H1 (cell line): ENCODE measurements around the gene C15orf39. TPM values are rescaled to one million over a fixed set of nuclear protein-coding genes. Genes with fewer than 3 reads are reported as not detected.

ENCODE experiments used
- CTCF ChIA-PET: fragments of 300-600 bp; sonication (Branson Sonifier 250); formaldehyde crosslinking; loops from one replicate; lab custom pipeline; 2021; ENCODE audit not compliant: partially characterized antibody; lab: Charles Lee
- POLR2A ChIA-PET: fragments of 300-600 bp; sonication (Branson Sonifier 250); formaldehyde crosslinking; loops from one replicate; lab custom pipeline; 2021; ENCODE audit warnings: inconsistent platforms; ENCODE audit not compliant: partially characterized antibody; lab: Charles Lee
- DNase-seq, 2 experiments: peaks; one replicate each; pipeline versions ENCODE4 v3.0.0 to v3.0.0-alpha.2; 2010 to 2022; ENCODE audit warnings: low spot score in 2 of 2, low read depth in 1 of 2, mixed read lengths in 1 of 2
- FAIRE-seq: peaks from 2 replicates; lab custom pipeline; 2011; peaks lifted over from hg19 to GRCh38; lab: Jason Lieb, UNC
- H2AFZ ChIP-seq: 2 replicates; pipeline ENCODE4 v1.8.1; 2012; ENCODE audit warnings: low read length, inconsistent platforms
- H2AK5ac ChIP-seq: 2 replicates; pipeline ENCODE4 v1.6.1; 2013; ENCODE audit warnings: low read depth, low read length
- H2BK120ac ChIP-seq: replicated peaks from 2 replicates; pipeline ENCODE3; 2013; ENCODE audit warnings: low read depth, low read length, inconsistent platforms
- H2BK12ac ChIP-seq: 2 replicates; pipeline ENCODE4 v1.6.1; 2013; ENCODE audit warnings: low read depth, low read length
- H2BK15ac ChIP-seq: 2 replicates; pipeline ENCODE4 v1.6.1; 2013; ENCODE audit warnings: low read length
- H2BK20ac ChIP-seq: 2 replicates; pipeline ENCODE4 v1.6.1; 2013; ENCODE audit warnings: low read length
- H2BK5ac ChIP-seq: 2 replicates; pipeline ENCODE4 v1.6.1; 2013; ENCODE audit warnings: low read depth, low read length
- H3K14ac ChIP-seq: 2 replicates; pipeline ENCODE4 v1.6.1; 2013; ENCODE audit warnings: inconsistent platforms; ENCODE audit not compliant: insufficient read length
- H3K18ac ChIP-seq: 2 replicates; pipeline ENCODE4 v1.6.1; 2013; ENCODE audit warnings: low read length; ENCODE audit errors: extremely low read depth
- H3K23ac ChIP-seq: 2 replicates; pipeline ENCODE4 v1.6.1; 2013; ENCODE audit warnings: inconsistent platforms; ENCODE audit not compliant: insufficient read length
- H3K23me2 ChIP-seq: 2 replicates; pipeline ENCODE4 v1.6.1; 2013; ENCODE audit warnings: low read depth, low read length
- H3K27ac ChIP-seq: 2 replicates; pipeline ENCODE4 v1.6.1; 2011; ENCODE audit warnings: low read depth, low read length, inconsistent platforms
- H3K27me3 ChIP-seq, 4 experiments: replicated peaks in 1 of 4; 1 replicate in 1 of 4; 2 replicates in 3 of 4; pipeline versions ENCODE4 v1.6.1 to v1.8.1; 2011 to 2013; ENCODE audit warnings: low read length in 3 of 4, mild to moderate bottlenecking in 3 of 4, inconsistent platforms in 2 of 4, mixed read lengths in 2 of 4, moderate library complexity in 1 of 4; ENCODE audit not compliant: control insufficient read depth in 3 of 4, insufficient read depth in 3 of 4; ENCODE audit errors: extremely low read depth in 1 of 4
- H3K36me3 ChIP-seq, 4 experiments: 2 replicates each; pipeline versions ENCODE4 v1.6.1 to v1.8.1; 2011 to 2013; ENCODE audit warnings: mild to moderate bottlenecking in 4 of 4, low read length in 3 of 4, moderate library complexity in 2 of 4, control low read depth in 1 of 4, inconsistent platforms in 1 of 4; ENCODE audit not compliant: insufficient read depth in 4 of 4, control insufficient read depth in 2 of 4
- H3K4ac ChIP-seq: replicated peaks from 2 replicates; pipeline ENCODE3; 2013; ENCODE audit warnings: low read length, low read depth, mixed read lengths, inconsistent platforms; ENCODE audit not compliant: insufficient read length
- H3K4me1 ChIP-seq, 4 experiments: replicated peaks in 1 of 4; 1 replicate in 1 of 4; 2 replicates in 3 of 4; pipeline versions ENCODE4 v1.6.1 to v1.8.1; 2011 to 2013; ENCODE audit warnings: low read length in 3 of 4, inconsistent platforms in 2 of 4, mixed read lengths in 1 of 4; ENCODE audit not compliant: insufficient read depth in 4 of 4, control insufficient read depth in 3 of 4
- H3K4me2 ChIP-seq, 2 experiments: 2 replicates each; pipeline versions ENCODE4 v1.6.1 to v1.8.1; 2011 to 2013; ENCODE audit warnings: low read depth in 2 of 2, low read length in 2 of 2, control low read depth in 1 of 2, inconsistent platforms in 1 of 2, mild to moderate bottlenecking in 1 of 2; ENCODE audit not compliant: insufficient read depth in 1 of 2
- H3K4me3 ChIP-seq, 4 experiments: fragments of 200-600, 300-600 bp in 1 of 4; sonication (generic), shearing (Covaris generic), sonication (Bioruptor Twin) in 1 of 4; 2 replicates each; pipeline versions ENCODE4 v1.5.1 to v1.8.1; 2011 to 2016; ENCODE audit warnings: low read length in 4 of 4, low read depth in 3 of 4, control low read depth in 2 of 4, inconsistent platforms in 2 of 4, mild to moderate bottlenecking in 2 of 4, mixed read lengths in 1 of 4, moderate library complexity in 1 of 4; ENCODE audit not compliant: insufficient read depth in 2 of 4; ENCODE audit errors: extremely low read depth in 1 of 4
- H3K56ac ChIP-seq: replicated peaks from 2 replicates; pipeline ENCODE3; 2013; ENCODE audit warnings: low read depth, mild to moderate bottlenecking, mixed read lengths, low read length, inconsistent platforms; ENCODE audit not compliant: insufficient read length
- H3K79me1 ChIP-seq: 2 replicates; pipeline ENCODE4 v1.6.1; 2013; ENCODE audit warnings: low read depth, low read length, control low read depth
- H3K79me2 ChIP-seq, 2 experiments: 2 replicates each; pipeline versions ENCODE4 v1.6.1 to v1.8.1; 2012 to 2013; ENCODE audit warnings: low read length in 2 of 2, mild to moderate bottlenecking in 2 of 2, inconsistent platforms in 1 of 2; ENCODE audit not compliant: insufficient read depth in 2 of 2, control insufficient read depth in 1 of 2
- H3K9ac ChIP-seq, 4 experiments: replicated peaks in 1 of 4; 1 replicate in 1 of 4; 2 replicates in 3 of 4; pipeline versions ENCODE4 v1.6.1 to v1.8.1; 2011 to 2013; ENCODE audit warnings: low read depth in 3 of 4, low read length in 3 of 4, control low read depth in 2 of 4, mild to moderate bottlenecking in 2 of 4, moderate library complexity in 2 of 4, inconsistent platforms in 1 of 4; ENCODE audit errors: extremely low read depth in 1 of 4
- H3K9me3 ChIP-seq, 2 experiments: 2 replicates each; pipeline versions ENCODE4 v1.6.1 to v1.8.1; 2012 to 2013; ENCODE audit warnings: mild to moderate bottlenecking in 2 of 2, moderate library complexity in 2 of 2, control low read depth in 1 of 2, inconsistent platforms in 1 of 2, low read depth in 1 of 2, low read length in 1 of 2, mixed read lengths in 1 of 2; ENCODE audit not compliant: insufficient read depth in 2 of 2
- H4K20me1 ChIP-seq, 2 experiments: replicated peaks in 1 of 2; 2 replicates each; pipeline versions ENCODE3 to v1.8.1; 2011 to 2013; ENCODE audit warnings: inconsistent platforms in 2 of 2, low read length in 2 of 2, mild to moderate bottlenecking in 1 of 2; ENCODE audit not compliant: insufficient read depth in 2 of 2, control insufficient read depth in 1 of 2
- H4K5ac ChIP-seq: 2 replicates; pipeline ENCODE4 v1.6.1; 2013; ENCODE audit warnings: low read length, low read depth, mixed read lengths, inconsistent platforms; ENCODE audit not compliant: insufficient read length
- H4K8ac ChIP-seq: 2 replicates; pipeline ENCODE4 v1.8.0; 2013; ENCODE audit warnings: mild to moderate bottlenecking, moderate library complexity, low read length, inconsistent platforms; ENCODE audit not compliant: insufficient read depth; ENCODE audit errors: extremely low read depth
- H4K91ac ChIP-seq: replicated peaks from 2 replicates; pipeline ENCODE3; 2013; ENCODE audit warnings: low read length, mixed read lengths, inconsistent platforms; ENCODE audit not compliant: insufficient read length
- ASH2L ChIP-seq: fragments of 200-600, 300-600 bp; sonication (generic); IDR thresholded peaks from one replicate; pipeline ENCODE4 v1.7.1; 2017; ENCODE audit warnings: low read length
- BRCA1 ChIP-seq: IDR thresholded peaks from 2 replicates; pipeline ENCODE4 v1.6.1; 2012; ENCODE audit warnings: low read depth, low read length, improper control_type of control experiment
- GTF2F1 ChIP-seq: IDR thresholded peaks from 2 replicates; pipeline ENCODE4 v1.6.1; 2012; ENCODE audit warnings: low read depth, low read length, improper control_type of control experiment, borderline replicate concordance
- HDAC2 ChIP-seq, 2 experiments: fragments of 300-600 bp in 1 of 2; sonication (generic) in 1 of 2; IDR thresholded peaks; 2 replicates each; pipeline ENCODE4 v1.6.1; 2011 to 2012; ENCODE audit warnings: low read depth in 2 of 2, low read length in 2 of 2, mild to moderate bottlenecking in 2 of 2, moderate library complexity in 2 of 2, borderline replicate concordance in 1 of 2, inconsistent platforms in 1 of 2
- POU5F1 ChIP-seq: IDR thresholded peaks from 2 replicates; pipeline ENCODE4 v1.6.1; 2011; ENCODE audit warnings: low read depth, mild to moderate bottlenecking, low read length, moderate library complexity
- RAD21 ChIP-seq, 2 experiments: IDR thresholded peaks in 1 of 2; conservative IDR thresholded peaks in 1 of 2; 2 replicates each; pipeline ENCODE4 v1.6.1; 2011; ENCODE audit warnings: low read depth in 2 of 2, low read length in 2 of 2, improper control_type of control experiment in 1 of 2, inconsistent platforms in 1 of 2, mild to moderate bottlenecking in 1 of 2, moderate library complexity in 1 of 2
- TBP ChIP-seq: IDR thresholded peaks from 2 replicates; pipeline ENCODE4 v1.6.1; 2011; ENCODE audit warnings: low read depth, low read length, improper control_type of control experiment
- YY1 ChIP-seq: IDR thresholded peaks from 2 replicates; pipeline ENCODE4 v1.6.1; 2011; ENCODE audit warnings: low read depth, mild to moderate bottlenecking, low read length
- WGBS, 2 experiments: shearing (Covaris generic) in 1 of 2; methylation state at CpG; one replicate each; pipeline versions ENCODE4 v1.1.6 to v1.1.7; 2013 to 2015; ENCODE audit warnings: low lambda C conversion rate in 2 of 2, mixed read lengths in 2 of 2, inconsistent platforms in 1 of 2, low coverage in 1 of 2, missing lambda C conversion rate in 1 of 2; ENCODE audit not compliant: insufficient replicate concordance in 2 of 2, insufficient coverage in 1 of 2, insufficient read length in 1 of 2; ENCODE audit errors: extremely low coverage in 1 of 2, missing lambda C conversion rate in 1 of 2; 5-methylcytosine and 5-hydroxymethylcytosine counted together
- polyA plus RNA-seq, 7 experiments: library from polyadenylated mRNA; depleted of rRNA in 3 of 7; stranded (reverse) in 5 of 7; unstranded in 2 of 7; fragments of >200 nt in 5 of 7; fragments of 200-250 nt in 2 of 7; gene quantifications; 1 replicate in 5 of 7; 2 replicates in 1 of 7; 4 replicates in 1 of 7; pipeline versions ENCODE4 v1.2.1 to v1.2.3, GENCODE V29; 2011 to 2013; ENCODE audit warnings: missing spikeins in 2 of 7, mixed read lengths in 2 of 7
- total RNA-seq: library from RNA; stranded (reverse); fragmentation: NEBNext Ultra II Directional; extraction: Animal tissue kit (Norgen Biotek cat#: 25700); gene quantifications from 2 replicates; pipeline ENCODE4 v1.2.1, GENCODE V29; 2021
- TF ChIP-seq, protein P1 (sequence below): IDR thresholded peaks from 2 replicates; pipeline ENCODE4 v1.6.1; 2012; ENCODE audit warnings: low read length, inconsistent platforms

The C15orf39 gene
- total and polyA plus RNA-seq, 2 of the 8 experiments (the other 6 are each of a cell fraction or from before 2014, with no cell fraction given), result 13.8 to 38.5 TPM

DNA sequence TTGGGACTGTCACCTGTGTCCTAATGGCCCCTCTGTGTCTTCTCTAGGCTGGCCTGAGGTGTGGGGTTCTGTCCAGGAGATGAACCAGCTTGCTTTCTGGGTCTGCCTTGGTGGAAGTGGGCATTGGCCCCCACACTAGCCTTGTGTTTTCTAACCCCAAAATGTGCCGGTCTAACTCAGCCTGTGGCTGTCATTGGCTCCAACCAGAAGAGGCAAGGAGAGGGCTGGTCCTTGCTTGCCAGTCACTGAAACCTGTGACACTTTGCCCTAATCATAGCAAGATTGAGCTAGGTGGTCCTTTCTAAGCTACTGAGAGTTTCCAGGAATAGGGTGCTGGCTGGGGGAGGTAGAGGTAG lies 2.2 kb downstream of the C15orf39 start:
- 70% methylated on average over 1 of the region's 1 CpG; no CpG with 5 or more reads in 1 of the 2 experiments for WGBS, 2 experiments
- Histone ChIP-seq H3K4ac (no peak overlapping the region), H2AK5ac (no peak overlapping the region), H3K4me3 (0 out of 8 replicates have a peak overlapping the region, but pooled peaks of 1 of the 4 experiments have one; percentile 89), H3K18ac (no peak overlapping the region), H3K4me2 (peak overlapping the region; percentile 82 to 94; a peak in 3 of 4 replicates), H3K27ac (no peak overlapping the region), H2BK15ac (no peak overlapping the region), H3K9ac (no peak overlapping the region), H3K9me3 (no peaks in the 10 kb centered on the region), H3K79me1 (peaks cover 10% of the 10 kb centered on the region), H3K56ac (no peak overlapping the region), H4K5ac (no peak overlapping the region), H2BK12ac (no peak overlapping the region), H3K14ac (no peak overlapping the region), H3K4me1 (peaks cover 0 to 35% (median 19%) of the 10 kb centered on the region in 4 experiments; a peak in 6 of 7 replicates), H3K36me3 (peaks cover 9 to 21% (median 17%) of the 10 kb centered on the region in 4 experiments; a peak in 7 of 8 replicates), H3K23ac (no peak overlapping the region), H4K20me1 (peaks cover 41 to 42% of the 10 kb centered on the region in 2 experiments), H2BK5ac (no peak overlapping the region), H2BK20ac (no peak overlapping the region), H4K91ac (no peak overlapping the region), H2BK120ac (no peak overlapping the region), H3K79me2 (peaks cover 19 to 61% of the 10 kb centered on the region in 2 experiments; a peak in 3 of 4 replicates), H2AFZ (no peak overlapping the region), H4K8ac (no peak overlapping the region), H3K23me2 (peaks cover 17% of the 10 kb centered on the region; the same call in 1 of the 2 replicates), H3K27me3 (peaks cover 0 to 6% (median 2%) of the 10 kb centered on the region in 4 experiments; a peak in 1 of 7 replicates)
- CTCF ChIA-PET, result interaction anchor here (0.7 to 7.6 kb wide), 21 partner anchors 8 to 1373 kb away, joined by 3 to 97 read pairs (median 6); partner anchors contain the start of gene SCAMP5
- DNase-seq (no peak), FAIRE-seq (no peak)
- POLR2A ChIA-PET, result interaction anchor here (1.0 to 4.0 kb wide), 10 partner anchors 9 to 179 kb away, joined by 3 to 22 read pairs (median 4); no protein-coding TSS in a partner anchor
- TF ChIP-seq POU5F1 (no peak), YY1 (no peak), TBP (no peak), RAD21 (IDR thresholded peaks at IDR 0.05 in 1 of 2, conservative IDR thresholded peaks at IDR 0.05 in 1 of 2; ENCODE audit: low read depth in 2 of 2, low read length in 2 of 2) (no peak), HDAC2 (IDR thresholded peaks at IDR 0.05; ENCODE audit: borderline replicate concordance in 1 of 2, low read depth in 2 of 2, low read length in 2 of 2) (no peak), BRCA1 (no peak), GTF2F1 (no peak), ASH2L (no peak)
- TF ChIP-seq, protein P1, sequence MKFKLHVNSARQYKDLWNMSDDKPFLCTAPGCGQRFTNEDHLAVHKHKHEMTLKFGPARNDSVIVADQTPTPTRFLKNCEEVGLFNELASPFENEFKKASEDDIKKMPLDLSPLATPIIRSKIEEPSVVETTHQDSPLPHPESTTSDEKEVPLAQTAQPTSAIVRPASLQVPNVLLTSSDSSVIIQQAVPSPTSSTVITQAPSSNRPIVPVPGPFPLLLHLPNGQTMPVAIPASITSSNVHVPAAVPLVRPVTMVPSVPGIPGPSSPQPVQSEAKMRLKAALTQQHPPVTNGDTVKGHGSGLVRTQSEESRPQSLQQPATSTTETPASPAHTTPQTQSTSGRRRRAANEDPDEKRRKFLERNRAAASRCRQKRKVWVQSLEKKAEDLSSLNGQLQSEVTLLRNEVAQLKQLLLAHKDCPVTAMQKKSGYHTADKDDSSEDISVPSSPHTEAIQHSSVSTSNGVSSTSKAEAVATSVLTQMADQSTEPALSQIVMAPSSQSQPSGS, result no peak
